ENCODE measurements around the gene PDZD7.

PDZD7 gene

GRCh38 chr10:101014230-101014884 is 16.6 kb downstream of the PDZD7 start:
- peak in 1 of 2 experiments; percentile 74 for DNase-seq (ENCODE audit: low read depth in 1 of 2, low spot score in 1 of 2)
- Histone ChIP-seq H3K27ac (replicated peaks) (no peak overlapping the region), H3K27me3 (ENCODE audit: insufficient read depth, poor library complexity, severe bottlenecking) (no peaks in the 10 kb centered on the region), H3K4me3 (replicated peaks; ENCODE audit: insufficient read depth, low read length) (no peak overlapping the region)
- no peak for TF ChIP-seq GABPA (IDR thresholded peaks at IDR 0.05; ENCODE audit: low read depth)
- TF ChIP-seq, protein P1, sequence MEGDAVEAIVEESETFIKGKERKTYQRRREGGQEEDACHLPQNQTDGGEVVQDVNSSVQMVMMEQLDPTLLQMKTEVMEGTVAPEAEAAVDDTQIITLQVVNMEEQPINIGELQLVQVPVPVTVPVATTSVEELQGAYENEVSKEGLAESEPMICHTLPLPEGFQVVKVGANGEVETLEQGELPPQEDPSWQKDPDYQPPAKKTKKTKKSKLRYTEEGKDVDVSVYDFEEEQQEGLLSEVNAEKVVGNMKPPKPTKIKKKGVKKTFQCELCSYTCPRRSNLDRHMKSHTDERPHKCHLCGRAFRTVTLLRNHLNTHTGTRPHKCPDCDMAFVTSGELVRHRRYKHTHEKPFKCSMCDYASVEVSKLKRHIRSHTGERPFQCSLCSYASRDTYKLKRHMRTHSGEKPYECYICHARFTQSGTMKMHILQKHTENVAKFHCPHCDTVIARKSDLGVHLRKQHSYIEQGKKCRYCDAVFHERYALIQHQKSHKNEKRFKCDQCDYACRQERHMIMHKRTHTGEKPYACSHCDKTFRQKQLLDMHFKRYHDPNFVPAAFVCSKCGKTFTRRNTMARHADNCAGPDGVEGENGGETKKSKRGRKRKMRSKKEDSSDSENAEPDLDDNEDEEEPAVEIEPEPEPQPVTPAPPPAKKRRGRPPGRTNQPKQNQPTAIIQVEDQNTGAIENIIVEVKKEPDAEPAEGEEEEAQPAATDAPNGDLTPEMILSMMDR (IDR thresholded peaks at IDR 0.05; ENCODE audit: insufficient read depth, low read length) = peak; percentile 99

GRCh38 chr10:101013365-101013825 is 17.5 kb downstream of the PDZD7 start:
- TF ChIP-seq POLR2AphosphoS5 (IDR thresholded peaks at IDR 0.05; ENCODE audit: low read depth) (no peak), GABPA (IDR thresholded peaks at IDR 0.05; ENCODE audit: low read depth) (no peak), SPI1 (IDR thresholded peaks at IDR 0.05; ENCODE audit: borderline replicate concordance, low read depth) (no peak)
- TF ChIP-seq, protein P2, sequence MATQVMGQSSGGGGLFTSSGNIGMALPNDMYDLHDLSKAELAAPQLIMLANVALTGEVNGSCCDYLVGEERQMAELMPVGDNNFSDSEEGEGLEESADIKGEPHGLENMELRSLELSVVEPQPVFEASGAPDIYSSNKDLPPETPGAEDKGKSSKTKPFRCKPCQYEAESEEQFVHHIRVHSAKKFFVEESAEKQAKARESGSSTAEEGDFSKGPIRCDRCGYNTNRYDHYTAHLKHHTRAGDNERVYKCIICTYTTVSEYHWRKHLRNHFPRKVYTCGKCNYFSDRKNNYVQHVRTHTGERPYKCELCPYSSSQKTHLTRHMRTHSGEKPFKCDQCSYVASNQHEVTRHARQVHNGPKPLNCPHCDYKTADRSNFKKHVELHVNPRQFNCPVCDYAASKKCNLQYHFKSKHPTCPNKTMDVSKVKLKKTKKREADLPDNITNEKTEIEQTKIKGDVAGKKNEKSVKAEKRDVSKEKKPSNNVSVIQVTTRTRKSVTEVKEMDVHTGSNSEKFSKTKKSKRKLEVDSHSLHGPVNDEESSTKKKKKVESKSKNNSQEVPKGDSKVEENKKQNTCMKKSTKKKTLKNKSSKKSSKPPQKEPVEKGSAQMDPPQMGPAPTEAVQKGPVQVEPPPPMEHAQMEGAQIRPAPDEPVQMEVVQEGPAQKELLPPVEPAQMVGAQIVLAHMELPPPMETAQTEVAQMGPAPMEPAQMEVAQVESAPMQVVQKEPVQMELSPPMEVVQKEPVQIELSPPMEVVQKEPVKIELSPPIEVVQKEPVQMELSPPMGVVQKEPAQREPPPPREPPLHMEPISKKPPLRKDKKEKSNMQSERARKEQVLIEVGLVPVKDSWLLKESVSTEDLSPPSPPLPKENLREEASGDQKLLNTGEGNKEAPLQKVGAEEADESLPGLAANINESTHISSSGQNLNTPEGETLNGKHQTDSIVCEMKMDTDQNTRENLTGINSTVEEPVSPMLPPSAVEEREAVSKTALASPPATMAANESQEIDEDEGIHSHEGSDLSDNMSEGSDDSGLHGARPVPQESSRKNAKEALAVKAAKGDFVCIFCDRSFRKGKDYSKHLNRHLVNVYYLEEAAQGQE (IDR thresholded peaks at IDR 0.05; ENCODE audit: insufficient replicate concordance, low read depth) = no peak
- TF ChIP-seq, protein P1 (IDR thresholded peaks at IDR 0.05; ENCODE audit: insufficient read depth, low read length) = no peak
- no peak for DNase-seq (ENCODE audit: low read depth in 1 of 2, low spot score in 1 of 2)

DNA sequence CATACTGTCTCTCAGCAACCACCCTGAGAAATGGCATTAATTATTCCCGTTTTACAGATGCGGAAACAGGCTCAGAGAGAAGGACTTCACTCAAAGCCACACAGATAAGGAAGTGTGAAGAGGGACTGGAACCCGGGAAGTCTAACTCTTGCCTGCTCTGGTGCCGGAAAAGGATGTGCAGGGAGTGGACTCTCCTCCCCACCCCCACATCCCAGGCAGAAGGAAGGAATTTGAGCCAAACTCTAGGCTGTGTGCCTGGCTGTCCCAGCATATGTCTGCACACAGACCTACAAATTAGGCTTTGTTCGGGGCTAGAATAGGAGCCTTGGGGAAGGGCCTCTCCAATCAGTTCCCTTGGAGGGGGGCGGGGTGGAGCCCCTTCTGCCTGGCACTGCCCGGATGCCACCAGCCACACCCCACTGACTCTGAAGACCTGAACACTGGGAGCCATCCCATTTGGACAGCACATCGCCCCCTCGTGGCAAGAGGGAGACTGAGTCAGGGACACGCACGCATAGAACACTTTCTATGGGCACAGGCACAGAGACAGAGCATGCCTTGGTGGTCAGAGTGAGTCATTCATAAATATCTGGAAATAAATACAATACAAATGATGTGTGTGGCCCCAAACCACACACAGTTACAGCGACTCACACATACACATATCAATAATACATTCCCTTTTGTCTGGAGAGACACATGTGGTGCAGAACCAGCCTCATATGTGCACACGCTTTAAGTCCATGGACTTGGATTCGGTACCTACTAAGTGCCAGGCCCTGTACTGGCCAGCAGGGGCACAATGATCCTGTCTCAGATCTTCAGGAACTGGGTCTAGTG is 18.2 kb downstream of the PDZD7 start:
- Histone ChIP-seq H3K27ac (replicated peaks) (no peak overlapping the region), H3K27me3 (ENCODE audit: insufficient read depth, poor library complexity, severe bottlenecking) (no peaks in the 10 kb centered on the region), H3K4me3 (replicated peaks; ENCODE audit: insufficient read depth, low read length) (no peak overlapping the region)
- peak; percentile 71 to 82 for DNase-seq (ENCODE audit: low read depth in 1 of 2, low spot score in 1 of 2)
- TF ChIP-seq SPI1 (IDR thresholded peaks at IDR 0.05; ENCODE audit: borderline replicate concordance, low read depth) = no peak
- TF ChIP-seq, protein P1 (IDR thresholded peaks at IDR 0.05; ENCODE audit: insufficient read depth, low read length) = peak; percentile 77

More at GRCh38 chr10:101013365-101013825, 17.5 kb downstream of the PDZD7 start:
- no peak overlapping the region for H3K27ac ChIP-seq (replicated peaks)
- no peak overlapping the region for H3K4me3 ChIP-seq (replicated peaks; ENCODE audit: insufficient read depth, low read length)
- H3K27me3 ChIP-seq (ENCODE audit: insufficient read depth, poor library complexity, severe bottlenecking) = no peaks in the 10 kb centered on the region

DNA sequence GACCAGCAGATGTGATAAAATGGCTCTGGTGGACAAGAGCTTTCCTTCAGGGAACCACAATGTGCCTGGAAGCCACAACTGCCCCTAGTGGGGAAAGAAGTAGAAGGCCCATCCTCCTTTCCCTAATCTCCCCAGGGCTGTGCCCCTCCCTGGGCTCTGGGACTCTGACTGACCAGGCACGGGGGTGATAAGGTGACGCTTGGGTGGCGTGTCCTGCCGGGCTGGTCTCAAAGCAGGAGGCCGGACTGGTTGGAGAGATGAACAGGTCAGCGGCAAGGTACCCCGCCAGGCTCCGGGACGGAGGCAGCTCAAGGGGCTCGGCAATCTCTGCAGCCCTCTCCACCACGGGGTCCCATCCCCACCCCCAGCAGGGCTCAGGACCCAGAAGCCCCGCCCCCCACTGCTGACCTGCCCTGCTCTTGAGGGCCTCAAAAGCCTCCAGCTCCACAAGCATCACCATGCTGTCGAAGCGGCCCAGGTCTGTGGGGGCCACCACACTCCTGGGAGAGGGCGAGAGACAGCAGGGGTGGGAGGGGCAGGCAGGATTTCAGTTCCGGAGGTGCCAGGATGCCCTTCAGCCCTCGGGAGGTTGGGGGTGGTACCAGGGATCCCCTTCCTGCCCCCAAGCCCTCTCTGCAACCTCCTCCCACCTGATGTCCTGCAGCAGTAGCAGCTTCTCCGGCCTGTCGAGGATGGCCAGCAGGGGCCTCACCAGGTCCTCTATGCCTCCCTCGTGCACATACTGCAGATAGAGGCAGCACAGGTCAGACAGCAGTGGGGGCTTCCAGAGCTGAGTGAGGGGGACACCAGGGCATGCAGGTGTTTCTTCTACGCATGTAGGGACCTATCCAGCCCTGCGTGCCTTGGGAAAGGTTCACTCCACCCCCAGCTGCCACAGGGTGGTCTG is 19.2 kb downstream of the PDZD7 start:
- no peak for DNase-seq (ENCODE audit: low read depth in 1 of 2, low spot score in 1 of 2)
- no peaks in the 10 kb centered on the region for H3K27me3 ChIP-seq (ENCODE audit: insufficient read depth, poor library complexity, severe bottlenecking)
- H3K4me3 ChIP-seq (replicated peaks; ENCODE audit: insufficient read depth, low read length) = no peak overlapping the region
- no peak for TF ChIP-seq SPI1 (IDR thresholded peaks at IDR 0.05; ENCODE audit: borderline replicate concordance, low read depth)
- TF ChIP-seq, protein P1 (IDR thresholded peaks at IDR 0.05; ENCODE audit: insufficient read depth, low read length) = no peak
- no peak for TF ChIP-seq GABPA (IDR thresholded peaks at IDR 0.05; ENCODE audit: low read depth)
- TF ChIP-seq, protein P2 (IDR thresholded peaks at IDR 0.05; ENCODE audit: insufficient replicate concordance, low read depth) = no peak
- no peak for TF ChIP-seq POLR2AphosphoS5 (IDR thresholded peaks at IDR 0.05; ENCODE audit: low read depth)
- H3K27ac ChIP-seq (replicated peaks) = no peak overlapping the region
